GM19240 (cell line): Measurements from ENCODE around the gene CBFA2T3.

Experiments
- DNase-seq: peaks from one replicate; pipeline ENCODE4 v3.0.0; 2011; ENCODE audit warnings: low spot score; ENCODE audit not compliant: insufficient read length

The CBFA2T3 gene

GRCh38 chr16:88878967-88879787, 97.8 kb downstream of the CBFA2T3 start:
- no peak for DNase-seq

- no peak for DNase-seq
Observed at GRCh38 chr16:88878356-88878755, 98.7 kb downstream of the CBFA2T3 start.

- no peak for DNase-seq
Observed at GRCh38 chr16:88877564-88878289, 99.3 kb downstream of the CBFA2T3 start.

- DNase-seq, result no peak
Observed at GRCh38 chr16:88876942-88877526, 100.0 kb downstream of the CBFA2T3 start.

GRCh38 chr16:88875703-88876234, 101.2 kb downstream of the CBFA2T3 start:
- DNase-seq, result no peak

GRCh38 chr16:88874938-88875599, 101.9 kb downstream of the CBFA2T3 start:
- no peak for DNase-seq

GRCh38 chr16:88872650-88873331, 104.2 kb downstream of the CBFA2T3 start:
- no peak for DNase-seq

GRCh38 chr16:88871730-88872416, 105.1 kb downstream of the CBFA2T3 start:
- no peak for DNase-seq

GRCh38 chr16:88871349-88871702, 105.7 kb downstream of the CBFA2T3 start:
- DNase-seq, result no peak

GRCh38 chr16:88870608-88871348, 106.2 kb downstream of the CBFA2T3 start:
- DNase-seq, result no peak

- no peak for DNase-seq
Observed at GRCh38 chr16:88869673-88869980, 107.4 kb downstream of the CBFA2T3 start.

GRCh38 chr16:88868974-88869672, 107.9 kb downstream of the CBFA2T3 start:
- no peak for DNase-seq

- no peak for DNase-seq
Observed at GRCh38 chr16:88867581-88868246, 109.3 kb downstream of the CBFA2T3 start.

- DNase-seq, result no peak
Observed at GRCh38 chr16:88866151-88866920, 110.7 kb downstream of the CBFA2T3 start, which contains the start of gene PABPN1L. TSS of gene PABPN1L (minus strand) at chr16:88866660. CDS start at chr16:88866606, 54 bp downstream.

- DNase-seq, result no peak
Observed at GRCh38 chr16:88865742-88866141, 111.3 kb downstream of the CBFA2T3 start.

GRCh38 chr16:88865310-88865709, 111.7 kb downstream of the CBFA2T3 start:
- DNase-seq, result no peak

GRCh38 chr16:88864521-88864920, 112.5 kb downstream of the CBFA2T3 start:
- no peak for DNase-seq

- DNase-seq, result no peak
Observed at GRCh38 chr16:88864099-88864498, 112.9 kb downstream of the CBFA2T3 start.
